ENCODE measurements around the gene FAM20C.
"Not testable (repeated sequence)": the region's sequence is repeated elsewhere in the genome, so short reads cannot be mapped to it uniquely, and the experiment has no call there.

Gene FAM20C

GRCh38 chr7:240887-241421 is 48.6 kb downstream of the FAM20C start:
- no peak for DNase-seq (ENCODE audit: low read depth in 1 of 2, low spot score in 1 of 2)

GRCh38 chr7:241513-241912 is 49.1 kb downstream of the FAM20C start:
- DNase-seq (ENCODE audit: low read depth in 1 of 2, low spot score in 1 of 2): no peak

GRCh38 chr7:242826-243579 is 50.6 kb downstream of the FAM20C start:
- DNase-seq (ENCODE audit: low read depth in 1 of 2, low spot score in 1 of 2): not testable (repeated sequence)

GRCh38 chr7:243580-243978 is 51.2 kb downstream of the FAM20C start:
- not testable (repeated sequence) for DNase-seq (ENCODE audit: low read depth in 1 of 2, low spot score in 1 of 2)

GRCh38 chr7:244974-245373 is 52.6 kb downstream of the FAM20C start:
- DNase-seq (ENCODE audit: low read depth in 1 of 2, low spot score in 1 of 2): no peak

- no peak for DNase-seq (ENCODE audit: low read depth in 1 of 2, low spot score in 1 of 2)
Observed at GRCh38 chr7:245574-246295, 53.4 kb downstream of the FAM20C start.

GRCh38 chr7:246451-246850 is 54.1 kb downstream of the FAM20C start:
- DNase-seq (ENCODE audit: low read depth in 1 of 2, low spot score in 1 of 2): no peak

GRCh38 chr7:247181-247580 is 54.8 kb downstream of the FAM20C start:
- no peak for DNase-seq (ENCODE audit: low read depth in 1 of 2, low spot score in 1 of 2)

- no peak for DNase-seq (ENCODE audit: low read depth in 1 of 2, low spot score in 1 of 2)
Observed at GRCh38 chr7:247636-248035, 55.3 kb downstream of the FAM20C start.

GRCh38 chr7:248732-249435 is 56.5 kb downstream of the FAM20C start:
- DNase-seq (ENCODE audit: low read depth in 1 of 2, low spot score in 1 of 2): no peak

- no peak for DNase-seq (ENCODE audit: low read depth in 1 of 2, low spot score in 1 of 2)
Observed at GRCh38 chr7:249989-250388, 57.6 kb downstream of the FAM20C start.

- DNase-seq (ENCODE audit: low read depth in 1 of 2, low spot score in 1 of 2): no peak
Observed at GRCh38 chr7:250523-250922, 58.2 kb downstream of the FAM20C start.

- DNase-seq (ENCODE audit: low read depth in 1 of 2, low spot score in 1 of 2): no peak
Observed at GRCh38 chr7:251005-251404, 58.6 kb downstream of the FAM20C start.

GRCh38 chr7:251446-252175 is 59.2 kb downstream of the FAM20C start:
- no peak for DNase-seq (ENCODE audit: low read depth in 1 of 2, low spot score in 1 of 2)

GRCh38 chr7:252216-252965 is 60.0 kb downstream of the FAM20C start:
- no peak for DNase-seq (ENCODE audit: low read depth in 1 of 2, low spot score in 1 of 2)

GRCh38 chr7:252981-253380 is 60.6 kb downstream of the FAM20C start:
- DNase-seq (ENCODE audit: low read depth in 1 of 2, low spot score in 1 of 2): no peak

- no peak for DNase-seq (ENCODE audit: low read depth in 1 of 2, low spot score in 1 of 2)
Observed at GRCh38 chr7:253581-254336, 61.4 kb downstream of the FAM20C start.

GRCh38 chr7:254337-255037 is 62.1 kb downstream of the FAM20C start:
- DNase-seq (ENCODE audit: low read depth in 1 of 2, low spot score in 1 of 2): no peak

GRCh38 chr7:255038-255435 is 62.7 kb downstream of the FAM20C start:
- DNase-seq (ENCODE audit: low read depth in 1 of 2, low spot score in 1 of 2): no peak
